Type B pancreatic cell (in vitro differentiated cells): ENCODE results near the gene AP1M1. TPM values are rescaled to one million over a fixed set of nuclear protein-coding genes. Genes with fewer than 3 reads are reported as not detected.

Experiments
- DNase-seq: peaks from one replicate; pipeline ENCODE4 v3.0.0; 2021; ENCODE audit warnings: mixed read lengths; ENCODE audit not compliant: unreplicated experiment; ENCODE audit errors: extremely low spot score
- H3K27ac Mint-ChIP-seq: 2 replicates; pipeline ENCODE4 v1.8.0; 2021; ENCODE audit warnings: mild to moderate bottlenecking, mixed read lengths
- H3K27me3 Mint-ChIP-seq: 2 replicates; pipeline ENCODE4 v1.8.0; 2021; ENCODE audit warnings: mixed read lengths
- H3K36me3 Mint-ChIP-seq: 2 replicates; pipeline ENCODE4 v1.8.0; 2021; ENCODE audit warnings: mixed read lengths
- H3K4me1 Mint-ChIP-seq: one replicate; pipeline ENCODE4 v1.8.0; 2021; ENCODE audit warnings: mixed read lengths; ENCODE audit not compliant: unreplicated experiment
- H3K4me3 Mint-ChIP-seq: 2 replicates; pipeline ENCODE4 v1.8.0; 2021; ENCODE audit warnings: mild to moderate bottlenecking, mixed read lengths
- H3K9me3 Mint-ChIP-seq: 2 replicates; pipeline ENCODE4 v1.8.0; 2021; ENCODE audit warnings: mixed read lengths
- total RNA-seq: library from RNA; stranded (reverse); gene quantifications from 2 replicates; pipeline ENCODE4 v1.2.1, GENCODE V29; 2021; ENCODE audit warnings: low replicate concordance
- TF ChIP-seq, protein P1 (sequence below): fragments of 200-600 bp; sonication (generic); conservative IDR thresholded peaks from 2 replicates; pipeline ENCODE4 v1.5.0; 2021; ENCODE audit warnings: antibody characterized with exemption, mild to moderate bottlenecking

The AP1M1 gene
- total RNA-seq, 1 donor from 2014 or later: 75.0 TPM

GRCh38 chr19:16260160-16260811, 62.6 kb downstream of the AP1M1 start:
- Mint-ChIP-seq H3K27me3 (peaks cover 4% of the 10 kb centered on the region), H3K36me3 (no peaks in the 10 kb centered on the region), H3K27ac (no peak overlapping the region), H3K9me3 (no peaks in the 10 kb centered on the region), H3K4me3 (no peak overlapping the region), H3K4me1 (peaks cover 5% of the 10 kb centered on the region)
- DNase-seq: no peak
- TF ChIP-seq, protein P1, sequence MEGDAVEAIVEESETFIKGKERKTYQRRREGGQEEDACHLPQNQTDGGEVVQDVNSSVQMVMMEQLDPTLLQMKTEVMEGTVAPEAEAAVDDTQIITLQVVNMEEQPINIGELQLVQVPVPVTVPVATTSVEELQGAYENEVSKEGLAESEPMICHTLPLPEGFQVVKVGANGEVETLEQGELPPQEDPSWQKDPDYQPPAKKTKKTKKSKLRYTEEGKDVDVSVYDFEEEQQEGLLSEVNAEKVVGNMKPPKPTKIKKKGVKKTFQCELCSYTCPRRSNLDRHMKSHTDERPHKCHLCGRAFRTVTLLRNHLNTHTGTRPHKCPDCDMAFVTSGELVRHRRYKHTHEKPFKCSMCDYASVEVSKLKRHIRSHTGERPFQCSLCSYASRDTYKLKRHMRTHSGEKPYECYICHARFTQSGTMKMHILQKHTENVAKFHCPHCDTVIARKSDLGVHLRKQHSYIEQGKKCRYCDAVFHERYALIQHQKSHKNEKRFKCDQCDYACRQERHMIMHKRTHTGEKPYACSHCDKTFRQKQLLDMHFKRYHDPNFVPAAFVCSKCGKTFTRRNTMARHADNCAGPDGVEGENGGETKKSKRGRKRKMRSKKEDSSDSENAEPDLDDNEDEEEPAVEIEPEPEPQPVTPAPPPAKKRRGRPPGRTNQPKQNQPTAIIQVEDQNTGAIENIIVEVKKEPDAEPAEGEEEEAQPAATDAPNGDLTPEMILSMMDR: no peak

DNA sequence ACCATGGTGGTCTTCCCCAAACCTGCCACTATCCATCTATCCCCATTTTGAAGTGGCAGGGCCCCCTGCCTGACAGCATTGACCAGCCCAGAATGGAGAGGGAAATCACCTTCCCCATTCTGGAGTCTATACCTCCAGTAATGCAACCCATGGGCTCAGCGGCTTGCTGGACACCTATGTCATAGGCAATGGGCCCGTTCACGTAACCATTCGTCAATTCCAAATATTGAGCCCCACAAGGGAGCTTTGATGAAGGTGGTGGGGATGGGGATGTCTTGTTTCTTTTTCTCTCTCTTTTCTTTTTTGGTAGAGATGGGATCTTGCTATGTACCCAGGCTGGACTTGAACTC, 63.1 kb downstream of the AP1M1 start:
- Mint-ChIP-seq H3K9me3 (no peaks in the 10 kb centered on the region), H3K27me3 (peaks cover 4% of the 10 kb centered on the region), H3K4me1 (peaks cover 5% of the 10 kb centered on the region), H3K4me3 (no peak overlapping the region), H3K27ac (no peak overlapping the region), H3K36me3 (no peaks in the 10 kb centered on the region)
- no peak for DNase-seq
- TF ChIP-seq, protein P1: no peak

DNA sequence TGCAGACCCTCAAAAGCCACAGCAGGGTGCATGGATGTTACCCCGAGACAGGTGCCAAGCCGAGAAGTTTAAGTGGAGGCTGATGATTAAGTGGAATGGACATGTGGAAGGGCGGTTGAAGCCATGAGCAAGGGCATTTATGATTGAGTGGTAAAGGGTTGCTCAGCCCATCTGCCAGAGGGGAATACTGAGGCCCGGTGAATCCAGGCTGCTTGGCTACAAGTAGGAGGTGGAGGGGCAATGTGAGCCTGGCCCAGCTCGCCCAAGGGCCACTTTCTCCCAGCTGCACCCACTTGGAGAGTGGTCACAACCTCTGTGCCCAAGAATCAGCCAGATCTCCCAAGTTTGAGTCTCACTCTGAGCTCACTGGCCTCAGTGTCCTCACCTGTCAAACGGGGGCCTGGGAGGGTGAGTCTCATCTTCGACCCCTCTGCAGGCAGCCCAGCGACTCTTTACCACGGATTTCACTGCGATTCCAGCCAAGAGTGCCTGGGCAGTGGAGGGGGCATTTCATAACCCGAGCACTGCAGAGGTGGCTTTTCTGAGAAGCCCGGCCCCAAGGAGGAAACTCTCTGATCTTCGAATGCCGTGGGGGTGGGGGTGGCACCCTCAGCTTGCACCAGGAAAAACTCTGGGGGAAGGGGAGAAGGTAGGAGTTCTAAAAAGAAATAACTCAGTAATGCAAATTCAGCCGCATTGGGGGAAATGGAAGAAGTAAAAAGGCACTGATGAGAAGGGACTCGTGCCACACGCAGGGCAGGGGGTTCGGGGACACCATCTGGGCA, 64.1 kb downstream of the AP1M1 start:
- H3K9me3 Mint-ChIP-seq: no peaks in the 10 kb centered on the region
- no peak for DNase-seq
- peaks cover 6% of the 10 kb centered on the region for H3K27me3 Mint-ChIP-seq
- no peaks in the 10 kb centered on the region for H3K36me3 Mint-ChIP-seq
- peak overlapping the region; percentile 79 for H3K27ac Mint-ChIP-seq
- peaks cover 5% of the 10 kb centered on the region for H3K4me1 Mint-ChIP-seq
- TF ChIP-seq, protein P1: no peak
- H3K4me3 Mint-ChIP-seq: no peak overlapping the region

DNA sequence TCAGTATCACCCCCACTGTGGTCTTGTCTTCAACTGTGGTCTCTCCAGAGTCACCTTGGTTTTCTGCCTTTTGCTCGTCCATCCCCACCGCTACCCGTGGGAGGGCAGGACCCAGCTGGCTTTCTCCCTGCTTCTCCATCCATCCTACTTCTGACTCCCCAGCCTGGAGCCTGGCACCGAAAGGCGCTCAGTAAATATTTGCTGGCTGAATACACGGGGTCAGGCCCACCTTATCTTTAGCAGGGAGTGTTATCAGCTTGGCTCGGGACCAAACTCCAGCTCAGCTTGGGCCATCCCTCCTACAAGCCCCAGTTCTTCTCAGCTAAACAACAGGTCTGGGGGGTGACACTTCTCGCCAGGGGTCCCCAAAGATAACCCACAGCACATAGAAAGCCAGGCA, 64.9 kb downstream of the AP1M1 start:
- Mint-ChIP-seq H3K4me1 (peaks cover 5% of the 10 kb centered on the region), H3K27ac (peak overlapping the region; percentile 79), H3K9me3 (no peaks in the 10 kb centered on the region), H3K36me3 (no peaks in the 10 kb centered on the region), H3K4me3 (no peak overlapping the region), H3K27me3 (peaks cover 6% of the 10 kb centered on the region)
- TF ChIP-seq, protein P1: no peak
- no peak for DNase-seq

GRCh38 chr19:16263141-16263761, 65.5 kb downstream of the AP1M1 start:
- Mint-ChIP-seq H3K27me3 (peaks cover 6% of the 10 kb centered on the region), H3K9me3 (no peaks in the 10 kb centered on the region), H3K4me3 (no peak overlapping the region), H3K4me1 (peaks cover 5% of the 10 kb centered on the region), H3K27ac (no peak overlapping the region), H3K36me3 (no peaks in the 10 kb centered on the region)
- TF ChIP-seq, protein P1: no peak
- DNase-seq: no peak
